ENCODE data around the gene TOMM34.

GRCh38 chr20:44897133-44897532 is 63.1 kb downstream of the TOMM34 start:
- no peak for TF ChIP-seq SP1 (IDR thresholded peaks at IDR 0.05)
- TF ChIP-seq TAF1 (conservative IDR thresholded peaks at IDR 0.05) = no peak
- no peak for TF ChIP-seq ATF3 (IDR thresholded peaks at IDR 0.05)
- TF ChIP-seq CTCF (IDR thresholded peaks at IDR 0.05; ENCODE audit: low read depth, low read length, missing input control) = no peak
